Fibroblast of villous mesenchyme (primary cell): ENCODE results near the gene TPMT. TPM values are rescaled to one million over a fixed set of nuclear protein-coding genes. Genes with fewer than 3 reads are reported as not detected.

Experiments
- total RNA-seq: library from RNA; depleted of rRNA; stranded (reverse); fragments of >200 nt; gene quantifications from 2 replicates; pipeline ENCODE4 v1.2.3, GENCODE V29; 2012

TPMT gene
- total RNA-seq, 1 donor: 16.4 TPM

Other genes with a start within 250 kb of the TPMT start
- 49.2 and 53.8 TPM in 2 replicates for gene KIF13A, start 167.4 kb downstream of the TPMT start, total RNA-seq
- gene NHLRC1, start 32.4 kb downstream of the TPMT start, total RNA-seq: 1.7 and 2.6 TPM in 2 replicates
- 14.2 and 17.3 TPM in 2 replicates for gene KDM1B, start 345 bp upstream of the TPMT start, total RNA-seq
- gene DEK, start 109.5 kb upstream of the TPMT start, total RNA-seq: 113 and 117 TPM in 2 replicates
- gene RNF144B, start 232.3 kb upstream of the TPMT start, total RNA-seq: 0.97 and 2.6 TPM in 2 replicates